HG02981 (cell line): ENCODE results near the gene RPS16.
"Not testable (repeated sequence)": the region's sequence is repeated elsewhere in the genome, so short reads cannot be mapped to it uniquely, and the experiment has no call there.

ENCODE experiments used
- ATAC-seq: cut with Tn5 transposase; IDR thresholded peaks from one replicate; pipeline ENCODE4 v1.9.1; 2021; ENCODE audit warnings: mild to moderate bottlenecking, moderate library complexity; ENCODE audit not compliant: unreplicated experiment

The RPS16 gene

DNA sequence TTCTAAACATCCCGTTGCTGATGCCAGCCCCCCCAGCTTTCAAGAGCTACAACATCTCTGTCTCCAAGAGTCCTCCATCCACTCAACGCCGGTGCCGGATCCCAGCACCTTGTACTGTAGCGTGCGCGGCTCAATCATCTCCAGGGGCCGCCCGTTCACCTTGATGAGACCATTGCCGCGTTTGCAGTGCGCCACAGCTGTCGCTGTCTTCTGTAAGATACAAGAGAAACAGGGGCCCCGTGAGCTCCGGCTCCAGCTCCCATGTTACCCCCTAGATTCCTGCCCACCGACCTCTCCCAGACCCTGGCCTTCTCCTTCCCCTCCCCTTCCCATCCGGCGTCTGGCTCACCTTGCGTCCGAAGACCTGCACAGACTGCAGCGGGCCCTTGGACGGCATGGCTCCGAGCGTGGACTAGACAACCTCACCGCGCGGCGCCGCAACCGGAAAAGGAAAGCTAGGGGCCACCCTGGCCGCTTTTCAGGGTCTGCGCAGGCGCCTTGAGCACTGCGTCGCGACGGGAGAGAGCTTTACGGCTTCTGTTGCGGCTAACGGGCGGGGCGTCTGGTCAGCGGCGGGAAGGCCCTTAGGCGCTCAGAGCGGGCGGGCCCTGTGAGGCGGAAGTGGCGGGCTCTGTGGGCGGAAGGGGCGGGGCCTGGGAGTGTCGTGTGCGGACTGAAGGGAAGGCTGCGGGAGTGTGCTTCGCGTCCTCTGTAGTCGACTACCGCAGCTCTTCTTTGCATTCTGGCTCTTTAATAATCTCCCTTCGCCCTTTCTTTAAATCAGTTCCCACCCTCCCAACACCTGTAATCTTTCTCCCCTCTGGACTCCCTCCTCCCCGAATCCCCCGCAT lies at the start of gene RPS16:
Gene RPS16, minus strand, starts transcription at position 451 of the 851 bp plus-strand sequence. Its CDS starts 54 bp downstream, at position 397.
- peak; percentile 80 for ATAC-seq

DNA sequence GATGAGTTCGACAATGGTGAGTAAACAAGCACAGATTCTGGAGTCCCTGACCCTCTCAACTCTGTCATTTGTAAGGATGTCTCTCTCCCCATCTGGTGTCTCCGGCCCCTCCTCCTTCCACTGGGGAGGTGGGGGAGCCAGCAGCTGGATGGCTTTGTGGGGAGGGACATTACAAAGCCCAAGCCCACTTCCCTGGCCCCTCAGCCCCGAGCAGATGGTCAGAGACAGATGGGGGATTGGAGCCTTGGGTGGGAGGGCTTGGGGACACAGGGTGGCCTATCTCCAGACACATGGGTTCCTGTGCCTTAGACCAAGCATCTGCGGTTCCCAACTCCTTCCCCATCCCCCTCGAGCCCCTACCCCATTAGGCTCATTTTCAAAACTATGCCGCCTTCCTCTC lies 47.4 kb upstream of the RPS16 start:
- no peak for ATAC-seq

DNA sequence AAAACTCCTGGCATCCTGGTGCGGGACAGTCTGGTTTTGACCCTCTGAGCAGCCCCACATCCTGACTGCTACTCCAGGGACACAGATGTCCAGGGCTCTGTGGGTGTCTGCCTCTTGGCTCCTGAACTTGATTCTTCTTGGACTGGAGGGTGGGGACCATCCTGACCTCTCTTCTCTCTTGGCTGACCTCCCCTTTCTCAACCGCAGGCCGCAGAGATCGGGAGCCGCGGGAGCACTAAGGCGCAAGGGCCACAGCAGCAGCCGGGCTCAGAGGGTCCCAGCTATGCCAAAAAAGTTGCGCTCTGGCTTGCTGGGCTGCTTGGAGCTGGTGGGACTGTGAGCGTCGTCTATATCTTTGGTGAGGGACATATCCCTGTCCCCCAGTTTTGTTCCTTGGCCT lies 45.9 kb upstream of the RPS16 start:
- no peak for ATAC-seq

DNA sequence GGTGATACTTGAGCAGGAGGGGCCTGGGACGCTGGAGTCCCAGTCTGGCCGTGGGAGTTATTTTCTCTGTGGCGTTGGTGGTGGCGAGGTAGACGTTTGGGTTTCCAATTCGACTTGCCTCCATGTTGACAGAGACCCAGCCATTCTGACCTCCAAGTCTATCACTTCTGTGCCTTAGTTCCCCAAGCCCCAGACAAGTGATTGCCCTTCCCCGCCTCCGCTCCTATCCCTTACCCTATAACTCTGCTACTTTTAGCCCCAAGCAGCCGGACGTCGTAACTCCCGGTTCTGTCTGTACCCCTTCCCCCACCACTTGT lies 45.4 kb upstream of the RPS16 start:
- no peak for ATAC-seq

DNA sequence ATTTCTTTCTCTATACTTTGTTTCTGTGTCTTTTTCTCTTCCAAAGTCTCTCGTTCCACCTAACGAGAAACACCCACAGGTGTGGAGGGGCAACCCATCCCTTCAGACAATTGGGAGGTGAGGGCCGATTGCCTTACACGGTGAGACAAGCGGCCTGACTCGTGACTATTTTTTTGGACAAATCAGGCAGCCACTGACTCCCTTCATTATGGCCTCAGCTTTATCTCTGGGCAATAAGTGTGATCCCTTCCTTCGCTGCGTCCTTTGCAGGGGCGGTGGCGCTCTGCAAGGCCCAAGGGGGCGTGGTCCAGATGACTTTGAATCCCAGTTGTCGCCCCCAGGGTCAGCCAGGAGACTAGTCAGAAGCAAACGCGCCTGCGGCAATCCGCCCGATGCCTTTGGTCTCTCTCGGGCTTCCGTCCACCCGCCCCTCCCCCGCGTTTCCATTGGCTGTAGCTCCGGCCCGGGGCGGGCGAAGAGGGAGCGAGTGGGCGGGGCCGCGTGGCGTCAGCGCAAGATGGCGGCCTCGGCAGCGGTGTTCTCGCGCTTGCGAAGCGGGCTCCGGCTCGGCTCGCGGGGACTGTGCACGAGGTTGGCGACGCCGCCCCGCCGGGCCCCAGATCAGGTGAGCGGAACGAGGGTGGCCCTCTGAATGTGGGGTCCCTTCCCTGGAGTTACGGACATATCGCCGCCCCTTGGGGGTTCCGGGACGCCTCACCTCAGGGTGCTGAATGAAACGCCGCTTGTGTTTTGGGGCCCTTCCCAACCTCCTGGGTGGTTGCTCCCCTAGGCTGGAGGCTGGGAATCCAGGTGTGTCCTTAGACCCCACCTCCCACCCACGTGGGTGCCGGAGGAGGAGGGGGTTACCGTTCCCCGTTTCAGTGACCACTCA lies 44.8 kb upstream of the RPS16 start, which contains the start of gene TIMM50:
Gene TIMM50, plus strand, starts transcription at position 502 of the 892 bp plus-strand sequence. Its CDS starts 16 bp downstream, at position 518.
- ATAC-seq, result peak; percentile 86

DNA sequence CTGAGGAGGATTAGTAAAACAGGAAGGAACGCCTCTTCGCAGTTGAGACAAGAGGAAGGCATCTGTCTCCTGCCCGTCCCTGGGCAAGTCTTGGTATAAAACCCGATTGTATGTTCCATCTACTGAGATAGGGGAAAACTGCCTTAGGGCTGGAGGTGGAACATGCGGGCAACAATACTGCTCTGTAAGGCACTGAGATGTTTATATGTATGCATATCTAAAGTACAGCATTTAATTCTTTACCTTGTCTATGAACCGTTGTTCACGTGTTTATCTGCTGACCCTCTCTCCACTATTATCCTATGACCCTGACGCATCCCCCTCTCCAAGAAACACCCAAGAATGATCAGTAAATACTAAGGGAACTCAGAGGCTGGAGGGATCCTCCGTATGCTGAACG lies 44.2 kb upstream of the RPS16 start:
- no peak for ATAC-seq

DNA sequence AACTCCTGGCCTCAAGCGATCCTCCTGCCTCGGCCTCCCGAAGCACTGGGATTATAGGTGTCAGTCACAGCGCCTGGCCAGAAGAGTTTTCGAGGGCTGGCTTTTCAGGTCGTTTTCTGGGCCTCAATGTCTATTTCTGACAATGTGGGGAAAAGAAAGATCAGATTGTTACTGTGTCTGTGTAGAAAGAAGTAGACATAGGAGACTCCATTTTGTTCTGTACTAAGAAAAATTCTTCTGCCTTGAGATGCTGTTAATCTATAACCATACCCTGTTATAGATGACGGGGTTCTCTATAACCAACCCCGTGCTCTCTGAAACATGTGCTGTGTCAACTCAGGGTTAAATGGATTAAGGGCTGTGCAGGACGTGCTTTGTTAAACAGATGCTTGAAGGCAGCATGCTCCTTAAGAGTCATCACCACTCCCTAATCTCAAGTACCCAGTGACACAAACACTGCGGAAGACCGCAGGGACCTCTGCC lies 43.6 kb upstream of the RPS16 start:
- not testable (repeated sequence) for ATAC-seq

DNA sequence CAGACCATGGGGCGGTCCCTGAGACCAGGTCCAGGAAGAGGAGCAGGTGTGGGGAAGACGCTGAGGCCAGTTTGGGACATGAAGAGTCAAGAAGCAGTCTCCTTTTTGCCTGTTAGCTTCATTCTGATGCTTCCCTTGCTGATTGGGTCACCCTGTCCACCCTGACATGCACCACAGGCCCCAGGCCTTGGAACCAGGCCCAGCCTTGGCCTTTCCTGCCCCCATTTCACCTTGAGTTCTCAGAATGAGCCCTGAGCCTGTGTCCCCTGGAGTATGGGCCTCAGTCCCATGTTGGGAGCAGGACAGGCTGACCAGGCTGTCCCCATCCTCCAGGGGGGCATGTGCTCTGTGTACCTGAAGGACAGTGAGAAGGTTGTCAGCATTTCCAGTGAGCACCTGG lies 40.0 kb upstream of the RPS16 start:
- ATAC-seq, result no peak

DNA sequence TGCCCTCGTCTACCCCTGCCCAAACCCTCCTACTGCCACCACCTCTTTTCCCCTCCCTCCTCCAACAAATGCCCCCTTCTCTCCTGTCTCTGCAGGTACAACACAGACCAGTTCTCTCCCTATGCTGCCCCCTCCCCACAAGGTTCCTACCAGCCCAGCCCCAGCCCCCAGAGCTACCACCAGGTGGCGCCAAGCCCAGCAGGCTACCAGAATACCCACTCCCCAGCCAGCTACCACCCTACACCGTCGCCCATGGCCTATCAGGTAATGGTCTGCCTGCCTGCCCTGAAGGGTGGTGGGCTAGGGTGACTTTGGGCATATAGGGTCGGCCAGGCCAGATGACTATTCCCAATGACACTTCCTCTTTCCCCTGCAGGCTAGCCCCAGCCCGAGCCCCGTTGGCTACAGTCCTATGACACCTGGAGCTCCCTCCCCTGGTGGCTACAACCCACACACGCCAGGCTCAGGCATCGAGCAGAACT lies 38.4 kb upstream of the RPS16 start:
- no peak for ATAC-seq

DNA sequence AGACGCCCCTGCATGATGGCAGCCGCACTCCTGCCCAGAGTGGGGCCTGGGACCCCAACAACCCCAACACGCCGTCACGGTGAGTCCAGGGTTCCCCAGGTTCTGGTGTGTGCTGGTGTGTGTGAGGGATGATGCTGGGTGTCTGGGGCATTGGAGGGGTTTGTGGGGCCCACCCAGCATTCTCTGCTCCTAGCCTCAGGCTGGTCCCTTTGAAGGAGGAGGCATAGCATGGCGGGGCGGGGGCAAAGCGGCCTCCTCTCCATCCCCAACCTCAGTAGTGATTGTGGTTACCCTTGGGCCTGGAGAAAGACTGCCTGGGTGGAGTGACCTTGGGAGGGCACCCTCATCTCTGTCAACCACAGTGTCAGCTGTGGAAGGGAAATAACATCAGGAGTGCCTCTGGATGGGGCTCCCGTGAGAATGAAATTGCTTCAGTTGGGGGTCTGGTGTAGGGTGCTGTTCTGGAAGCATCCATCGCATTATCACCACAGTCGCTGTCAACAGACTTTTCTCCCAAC lies 37.8 kb upstream of the RPS16 start:
- ATAC-seq, result no peak

DNA sequence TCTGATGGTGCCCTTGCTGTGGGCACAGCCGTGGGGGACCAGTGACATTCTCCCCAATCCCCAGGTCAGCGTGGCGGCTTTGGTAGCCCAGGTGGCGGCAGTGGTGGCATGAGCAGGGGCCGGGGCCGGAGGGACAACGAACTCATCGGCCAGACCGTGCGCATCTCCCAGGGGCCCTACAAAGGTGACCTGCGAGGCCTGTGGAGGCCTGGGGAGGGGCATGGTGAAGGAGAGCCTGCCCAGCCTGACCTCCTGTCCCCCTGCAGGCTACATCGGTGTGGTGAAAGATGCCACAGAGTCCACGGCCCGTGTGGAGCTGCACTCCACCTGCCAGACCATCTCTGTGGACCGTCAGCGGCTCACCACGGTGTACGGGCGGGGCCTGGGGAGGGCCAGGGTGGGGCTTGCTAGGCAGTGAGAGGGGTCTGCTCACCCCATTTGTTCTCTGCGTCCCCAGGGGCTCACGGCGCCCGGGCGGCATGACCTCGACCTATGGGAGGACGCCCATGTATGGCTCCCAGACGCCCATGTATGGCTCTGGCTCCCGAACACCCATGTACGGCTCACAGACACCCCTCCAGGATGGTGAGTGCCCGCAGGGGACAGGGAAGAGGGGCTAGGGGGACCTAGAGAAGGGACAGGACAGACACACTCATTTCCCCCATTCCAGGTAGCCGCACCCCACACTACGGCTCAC lies 37.1 kb upstream of the RPS16 start:
- ATAC-seq, result no peak

DNA sequence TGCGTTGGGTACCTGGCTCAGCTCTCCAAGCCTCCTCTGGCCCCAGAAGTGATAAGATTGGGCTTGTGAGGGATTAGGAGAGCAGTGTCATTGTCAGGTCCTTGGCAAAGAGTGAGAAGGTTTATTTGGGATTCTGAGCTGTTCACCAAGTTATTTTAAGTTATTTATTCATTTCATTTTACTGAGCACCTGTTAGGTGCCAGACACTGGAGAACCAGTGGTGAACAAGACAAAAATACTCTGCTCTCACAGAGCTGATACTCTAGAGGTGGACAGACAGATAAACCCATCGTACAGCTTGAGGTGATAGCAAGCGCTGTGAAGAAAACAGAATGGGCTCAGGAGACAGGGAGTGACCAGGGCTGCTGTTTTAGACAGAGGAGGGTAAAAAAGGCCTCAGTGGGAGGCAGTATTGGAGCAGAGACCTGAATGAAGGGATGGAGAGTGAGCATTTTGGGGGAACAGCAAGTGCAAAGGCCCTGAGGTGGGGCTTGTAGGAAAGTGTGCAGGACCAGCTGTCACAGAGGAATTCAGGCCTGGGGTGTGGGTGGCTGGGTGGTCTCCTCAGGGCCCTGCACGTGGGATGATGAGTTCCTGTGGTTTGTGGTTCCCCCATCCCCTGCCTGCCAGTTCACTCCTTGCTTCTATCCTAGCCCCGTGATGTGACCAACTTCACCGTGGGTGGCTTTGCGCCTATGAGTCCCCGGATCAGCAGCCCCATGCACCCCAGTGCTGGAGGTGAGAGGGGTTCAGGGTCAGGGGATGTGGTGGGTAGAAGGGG lies 36.2 kb upstream of the RPS16 start:
- no peak for ATAC-seq

DNA sequence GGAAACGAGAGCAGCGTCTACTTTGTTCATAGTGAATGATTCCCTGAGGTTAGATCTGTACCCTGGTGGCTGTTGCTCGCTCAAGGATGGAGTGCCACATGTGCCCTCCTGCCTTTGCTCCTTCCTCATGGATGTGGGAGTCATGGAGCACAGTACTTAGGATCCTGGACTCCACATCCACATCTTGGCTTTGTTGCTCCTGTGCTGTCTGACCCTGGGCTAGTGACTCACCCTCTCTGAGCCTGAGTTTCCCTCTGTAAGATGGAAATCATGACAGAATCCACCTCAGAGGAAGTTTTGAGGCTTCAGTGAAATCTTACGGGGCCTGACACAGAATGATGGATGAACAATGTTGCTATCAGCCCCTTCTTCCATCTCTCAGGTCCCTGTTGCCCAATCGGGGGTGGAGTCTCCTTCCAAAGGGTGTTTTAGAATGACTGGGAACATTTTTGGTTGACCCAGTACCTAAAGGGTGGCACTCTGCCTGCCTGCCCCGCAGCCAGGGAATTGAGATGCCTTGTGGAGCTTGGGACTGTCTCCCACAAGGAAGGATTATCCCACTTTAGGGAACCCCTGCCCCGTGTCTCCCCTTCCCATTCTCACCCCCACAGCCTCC lies 35.1 kb upstream of the RPS16 start:
- ATAC-seq, result no peak

DNA sequence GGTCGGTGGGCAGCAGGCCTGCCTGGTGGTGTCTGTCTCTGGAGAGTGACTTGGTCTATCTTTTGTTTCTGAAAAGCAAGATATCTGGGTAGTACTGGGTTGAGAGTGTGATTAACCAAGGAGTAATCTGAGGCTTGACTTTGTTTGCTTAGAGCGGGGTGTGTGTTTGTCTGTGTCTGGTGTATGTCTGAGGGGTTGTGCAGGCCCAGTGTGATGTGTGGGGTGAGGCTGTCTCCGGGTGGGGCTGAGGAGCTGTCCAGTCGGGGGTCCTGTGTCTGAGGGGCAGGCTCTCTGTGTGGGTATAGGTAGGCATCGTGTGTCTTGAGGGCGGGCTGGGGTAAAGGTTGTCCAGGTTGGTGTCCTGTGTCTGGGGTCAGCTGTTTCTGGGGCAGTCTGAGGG lies 33.8 kb upstream of the RPS16 start:
- ATAC-seq, result no peak

DNA sequence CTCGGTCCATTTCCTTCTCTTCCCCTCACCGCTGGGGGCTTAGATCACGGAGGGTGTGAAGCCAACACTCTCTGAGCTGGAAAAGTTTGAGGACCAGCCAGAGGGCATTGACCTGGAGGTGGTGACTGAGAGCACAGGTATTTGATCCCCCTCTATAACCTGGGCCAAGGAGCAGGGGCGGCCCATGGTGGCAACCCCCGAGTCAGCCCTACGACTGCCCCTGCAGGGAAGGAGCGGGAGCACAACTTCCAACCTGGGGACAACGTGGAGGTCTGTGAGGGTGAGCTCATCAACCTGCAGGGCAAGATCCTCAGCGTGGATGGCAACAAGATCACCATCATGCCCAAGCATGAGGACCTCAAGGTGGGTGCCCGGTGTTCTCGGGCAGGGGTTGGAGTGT lies 33.3 kb upstream of the RPS16 start:
- no peak for ATAC-seq

DNA sequence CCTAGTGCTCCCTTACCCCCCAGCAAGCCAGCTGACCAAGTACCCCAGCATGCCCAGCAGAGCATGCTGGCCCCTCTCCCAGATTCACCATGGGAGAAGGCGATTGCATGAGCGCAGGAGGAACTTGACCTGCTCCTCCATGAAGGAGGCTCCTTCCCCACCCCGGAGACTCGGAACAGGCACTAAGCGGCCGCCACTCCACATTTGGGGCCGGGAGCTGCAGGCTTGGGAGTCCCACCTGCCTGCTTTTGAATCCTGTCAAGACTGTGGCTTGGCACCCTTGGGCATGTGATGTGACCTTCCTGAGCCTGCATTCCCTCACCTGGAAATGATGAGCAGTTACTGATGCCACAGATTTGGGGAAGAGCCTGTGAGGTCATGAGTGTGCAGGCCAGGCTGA lies 32.2 kb upstream of the RPS16 start:
- no peak for ATAC-seq

DNA sequence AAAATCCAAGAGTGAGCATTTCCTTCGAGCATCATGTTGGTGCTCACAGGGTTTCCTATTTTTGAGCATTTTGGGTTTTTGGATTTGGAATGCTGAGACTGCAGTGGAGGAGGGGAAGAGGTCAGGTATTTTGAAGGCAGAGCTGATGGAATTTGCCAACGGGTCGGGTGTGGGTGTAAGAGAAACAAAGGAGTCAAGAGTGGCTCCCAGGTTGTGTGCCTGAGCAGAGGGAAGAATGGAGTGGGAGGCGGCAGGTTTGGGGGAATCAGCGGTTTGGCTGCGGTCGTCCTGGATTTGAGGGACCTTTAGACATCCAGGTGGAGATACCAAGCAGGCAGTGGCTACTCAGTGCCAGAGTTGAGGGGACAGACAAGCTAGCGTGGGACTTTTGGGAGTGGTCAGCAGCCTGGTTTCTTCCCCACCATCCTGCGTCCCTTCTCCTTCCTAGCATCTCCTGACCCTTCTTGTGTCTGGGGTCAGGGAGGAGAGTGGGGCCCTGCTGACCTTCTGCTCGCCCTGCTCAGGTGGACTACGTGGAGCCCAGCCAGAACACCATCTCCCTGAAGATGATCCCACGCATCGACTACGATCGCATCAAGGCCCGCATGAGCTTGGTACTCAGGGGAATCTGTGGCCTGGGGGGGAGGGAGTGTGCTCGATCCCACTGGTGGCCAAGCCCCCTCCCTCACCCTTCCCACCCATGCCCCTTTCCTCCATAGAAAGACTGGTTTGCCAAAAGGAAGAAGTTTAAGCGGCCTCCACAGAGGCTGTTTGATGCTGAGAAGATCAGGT lies 30.4 kb upstream of the RPS16 start:
- no peak for ATAC-seq

DNA sequence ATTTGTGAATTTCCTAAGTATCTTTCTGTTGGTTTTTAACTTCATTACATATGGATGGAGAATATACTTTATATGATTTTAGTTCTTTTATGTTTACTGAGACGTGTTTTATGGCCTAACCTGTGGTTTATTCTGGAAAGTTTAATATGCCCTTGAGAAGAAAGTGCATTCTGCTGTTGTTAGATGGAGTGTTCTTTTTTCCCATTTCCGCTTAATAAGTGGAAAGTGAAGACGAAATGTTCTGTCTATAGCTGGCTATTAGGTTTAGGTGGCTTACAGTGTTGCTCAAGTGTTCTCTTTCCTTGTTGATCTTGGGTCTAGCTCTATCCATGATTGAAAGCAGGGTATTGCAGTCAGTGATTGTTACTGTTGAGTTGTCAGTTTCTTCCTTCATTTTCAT lies 27.7 kb upstream of the RPS16 start:
- ATAC-seq, result no peak

DNA sequence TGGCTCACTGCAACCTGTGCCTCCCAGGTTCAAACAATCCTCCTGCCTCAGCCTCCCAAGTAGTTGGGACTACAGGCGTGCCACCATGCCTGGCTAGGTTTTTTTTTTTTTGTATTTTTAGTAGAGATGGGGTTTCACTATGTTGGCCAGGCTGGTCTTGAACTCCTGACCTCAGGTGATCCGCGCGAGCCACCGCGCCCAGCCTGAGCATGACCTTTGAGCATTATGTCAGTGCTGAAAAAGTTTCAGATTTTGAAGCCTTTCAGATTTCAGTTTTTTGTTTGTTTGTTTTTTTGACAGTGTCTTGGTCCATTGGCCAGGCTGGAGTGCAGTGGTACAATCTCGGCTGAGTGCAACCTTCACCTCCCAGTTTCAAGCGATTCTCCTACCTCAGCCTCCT lies 15.5 kb upstream of the RPS16 start:
- not testable (repeated sequence) for ATAC-seq
